Endothelial cell of umbilical vein (primary cell): ENCODE measurements around the gene POLR3B. TPM values are rescaled to one million over a fixed set of nuclear protein-coding genes. Genes with fewer than 3 reads are reported as not detected.

ENCODE experiments used
- BruUV-seq: library from RNA; stranded (reverse); fragments of 400-500 nt; replicated peaks from 2 replicates; lab custom pipeline; 2021; lab: Mats Ljungman, UMichigan
- CTCF ChIA-PET: fragments of 300-600, 350-600 bp; sonication (Branson Sonifier 250); formaldehyde crosslinking; loops from one replicate; lab custom pipeline; 2021; ENCODE audit warnings: antibody characterized with exemption, inconsistent platforms; lab: Charles Lee
- POLR2A ChIA-PET: fragments of 300-600, 350-600 bp; sonication (Branson Sonifier 250); formaldehyde crosslinking; loops from one replicate; lab custom pipeline; 2021; ENCODE audit warnings: antibody characterized with exemption, inconsistent platforms; lab: Charles Lee
- DNase-seq: peaks from one replicate; pipeline ENCODE4 v3.0.0-alpha.2; 2011; ENCODE audit warnings: low read depth, low spot score
- FAIRE-seq: peaks from 2 replicates; lab custom pipeline; 2011; peaks lifted over from hg19 to GRCh38; lab: Jason Lieb, UNC
- H2AFZ ChIP-seq: 2 replicates; pipeline ENCODE4 v1.6.0; 2012; ENCODE audit warnings: low read depth, low read length, control low read depth, inconsistent platforms
- H3K27ac ChIP-seq: 2 replicates; pipeline ENCODE4 v1.5.1; 2011; ENCODE audit warnings: low read depth, mild to moderate bottlenecking, control low read depth, low read length, moderate library complexity; ENCODE audit not compliant: insufficient read depth
- H3K27me3 ChIP-seq, 2 experiments: 2 replicates each; pipeline versions ENCODE4 v1.6.0 to v1.6.1; 2011; ENCODE audit warnings: low read length in 2 of 2, mixed read lengths in 1 of 2; ENCODE audit not compliant: control insufficient read depth in 2 of 2, insufficient read depth in 2 of 2
- H3K36me3 ChIP-seq, 2 experiments: 2 replicates in 1 of 2; 3 replicates in 1 of 2; pipeline ENCODE4 v1.5.1; 2011; ENCODE audit warnings: low read length in 2 of 2, mild to moderate bottlenecking in 1 of 2, moderate library complexity in 1 of 2; ENCODE audit not compliant: control insufficient read depth in 2 of 2, insufficient read depth in 2 of 2; ENCODE audit errors: extremely low read depth in 1 of 2
- H3K4me1 ChIP-seq: 3 replicates; pipeline ENCODE4 v1.5.1; 2011; ENCODE audit warnings: mild to moderate bottlenecking, low read length; ENCODE audit not compliant: control insufficient read depth, insufficient read depth; ENCODE audit errors: extremely low read depth
- H3K4me2 ChIP-seq: 2 replicates; pipeline ENCODE4 v1.6.1; 2011; ENCODE audit warnings: low read length, control low read depth, mixed read lengths; ENCODE audit not compliant: insufficient read depth
- H3K4me3 ChIP-seq, 3 experiments: fragments of 200-600 bp in 1 of 3; sonication (generic), shearing (Covaris generic) in 1 of 3; replicated peaks in 1 of 3; 2 replicates each; pipeline ENCODE4 v1.5.1; 2011 to 2016; ENCODE audit warnings: control low read depth in 3 of 3, low read length in 3 of 3, mild to moderate bottlenecking in 2 of 3, inconsistent platforms in 1 of 3, low read depth in 1 of 3, moderate library complexity in 1 of 3; ENCODE audit not compliant: insufficient read depth in 1 of 3
- H3K79me2 ChIP-seq: 2 replicates; pipeline ENCODE4 v1.6.0; 2012; ENCODE audit warnings: low read length, inconsistent platforms; ENCODE audit not compliant: control insufficient read depth, insufficient read depth
- H3K9ac ChIP-seq: replicated peaks from 2 replicates; pipeline ENCODE3; 2011; ENCODE audit warnings: low read length, control low read depth; ENCODE audit not compliant: insufficient read depth; ENCODE audit errors: extremely low read depth
- H3K9me1 ChIP-seq: replicated peaks from 3 replicates; pipeline ENCODE4 v1.6.0; 2011; ENCODE audit warnings: mild to moderate bottlenecking, low read length; ENCODE audit not compliant: control insufficient read depth, insufficient read depth; ENCODE audit errors: extremely low read depth
- H3K9me3 ChIP-seq: replicated peaks from 2 replicates; pipeline ENCODE4 v1.5.1; 2012; ENCODE audit warnings: low read length, inconsistent platforms; ENCODE audit not compliant: control insufficient read depth, insufficient read depth
- H4K20me1 ChIP-seq: replicated peaks from 2 replicates; pipeline ENCODE3; 2011; ENCODE audit warnings: mild to moderate bottlenecking, low read length; ENCODE audit not compliant: control insufficient read depth, insufficient read depth; ENCODE audit errors: extremely low read depth
- EZH2 ChIP-seq: IDR thresholded peaks from 2 replicates; pipeline ENCODE4 v1.6.1; 2012; ENCODE audit warnings: borderline replicate concordance, low read depth, mild to moderate bottlenecking, moderate library complexity, low read length, inconsistent platforms; ENCODE audit not compliant: severe bottlenecking
- FOS ChIP-seq: IDR thresholded peaks from 2 replicates; pipeline ENCODE4 v1.6.1; 2011; ENCODE audit warnings: mild to moderate bottlenecking, low read length, moderate library complexity, borderline replicate concordance; ENCODE audit not compliant: insufficient read depth
- GATA2 ChIP-seq: IDR thresholded peaks from 2 replicates; pipeline ENCODE4 v1.7.0; 2011; ENCODE audit warnings: low read depth, mild to moderate bottlenecking, moderate library complexity, mixed read lengths, low read length; ENCODE audit not compliant: insufficient read length, insufficient read depth
- JUN ChIP-seq: IDR thresholded peaks from 2 replicates; pipeline ENCODE4 v1.6.1; 2011; ENCODE audit warnings: borderline replicate concordance, low read depth; ENCODE audit not compliant: insufficient read length, insufficient read depth
- MYC ChIP-seq: IDR thresholded peaks from one replicate; pipeline ENCODE4 v1.6.1; 2011; ENCODE audit warnings: mild to moderate bottlenecking, low read depth, low read length
- POLR2A ChIP-seq: IDR thresholded peaks from 2 replicates; pipeline ENCODE4 v1.6.1; 2012; ENCODE audit warnings: low read depth, mild to moderate bottlenecking, control low read depth, low read length
- POLR2AphosphoS5 ChIP-seq: IDR thresholded peaks from 2 replicates; pipeline ENCODE4 v1.6.1; 2012; ENCODE audit warnings: low read depth, mild to moderate bottlenecking, control low read depth, low read length, moderate library complexity; ENCODE audit not compliant: insufficient read depth
- dilution Hi-C: fragments of 300-500 bp; cut with MboI; formaldehyde crosslinking; loops from one replicate; pipeline ENCODE4 v1.15.0; 2019; ENCODE audit warnings: low sequenced_read_pairs; ENCODE audit not compliant: extremely low pct_ligation_motif_present
- intact Hi-C: fragments of 100-400 bp; cut with micrococcal nuclease; formaldehyde crosslinking; loops from one replicate; pipeline ENCODE4 v1.10.0; 2022
- polyA plus RNA-seq, 4 experiments: library from polyadenylated mRNA; depleted of rRNA in 3 of 4; stranded (reverse) in 3 of 4; unstranded in 1 of 4; fragments of >200 nt; gene quantifications; 2 replicates each; pipeline versions ENCODE4 v1.2.1 to v1.2.3, GENCODE V29; 2011 to 2012; ENCODE audit warnings: missing spikeins in 1 of 4
- total RNA-seq: library from RNA; stranded (reverse); gene quantifications from 2 replicates; pipeline ENCODE4 v1.2.3, GENCODE V29; 2021
- TF ChIP-seq, protein P1 (sequence below), 2 donors: IDR thresholded peaks; 1 replicate in 1 of 2; 2 replicates in 1 of 2; pipeline ENCODE4 v1.5.1; 2011; ENCODE audit warnings: low read length in 2 of 2, mild to moderate bottlenecking in 2 of 2, moderate library complexity in 2 of 2, control low read depth in 1 of 2, inconsistent platforms in 1 of 2, low read depth in 1 of 2; ENCODE audit not compliant: insufficient read depth in 1 of 2; ENCODE audit errors: extremely low read depth in 1 of 2
- TF ChIP-seq, protein P2 (sequence below): IDR thresholded peaks from 2 replicates; pipeline ENCODE4 v1.6.1; 2011; ENCODE audit not compliant: insufficient read depth, insufficient read length

POLR3B gene
- total and polyA plus RNA-seq, 2 donors (not counting 3 experiments of a cell fraction or from before 2014, with no cell fraction given), result 6.0 to 12.3 TPM

DNA sequence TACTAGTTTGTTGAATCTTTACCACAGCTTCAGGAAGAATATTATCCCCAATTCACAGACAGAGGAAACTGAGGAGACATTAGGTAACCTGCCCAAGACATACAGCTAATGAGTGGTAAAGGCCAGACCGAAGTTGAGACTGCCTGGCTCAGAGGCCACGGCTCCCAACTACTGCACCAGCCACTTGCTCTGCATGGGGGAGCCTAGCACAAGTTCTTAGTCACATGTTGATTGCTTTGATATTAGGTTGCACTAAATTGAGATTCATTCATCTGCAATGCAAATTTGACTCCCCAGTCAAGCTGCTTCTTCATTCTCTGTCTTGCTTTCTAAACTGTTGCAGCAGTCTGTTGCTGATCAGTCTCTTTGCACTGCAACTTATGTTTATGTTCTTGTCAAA is 25.9 kb upstream of the POLR3B start:
- Histone ChIP-seq H3K79me2 (no peaks in the 10 kb centered on the region), H2AFZ (no peak overlapping the region), H3K9ac (no peak overlapping the region), H3K4me2 (no peak overlapping the region), H3K27me3 (peaks cover 9 to 14% of the 10 kb centered on the region in 2 experiments), H3K4me3 (no peak overlapping the region), H3K36me3 (peaks cover 0 to 4% of the 10 kb centered on the region in 2 experiments), H3K27ac (no peak overlapping the region), H4K20me1 (no peaks in the 10 kb centered on the region), H3K9me3 (no peaks in the 10 kb centered on the region), H3K9me1 (no peaks in the 10 kb centered on the region), H3K4me1 (no peaks in the 10 kb centered on the region)
- ChIA-PET POLR2A (interaction anchor here (0.6 kb wide), 1 partner anchor 13 kb away, joined by 4 read pairs; no protein-coding TSS in a partner anchor), CTCF (no interaction called here)
- dilution Hi-C loops (no loop called here), intact Hi-C loops (no loop called here)
- no TSS peak for BruUV-seq
- DNase-seq (no peak), FAIRE-seq (no peak)
- TF ChIP-seq POLR2A (no peak), JUN (no peak)

DNA sequence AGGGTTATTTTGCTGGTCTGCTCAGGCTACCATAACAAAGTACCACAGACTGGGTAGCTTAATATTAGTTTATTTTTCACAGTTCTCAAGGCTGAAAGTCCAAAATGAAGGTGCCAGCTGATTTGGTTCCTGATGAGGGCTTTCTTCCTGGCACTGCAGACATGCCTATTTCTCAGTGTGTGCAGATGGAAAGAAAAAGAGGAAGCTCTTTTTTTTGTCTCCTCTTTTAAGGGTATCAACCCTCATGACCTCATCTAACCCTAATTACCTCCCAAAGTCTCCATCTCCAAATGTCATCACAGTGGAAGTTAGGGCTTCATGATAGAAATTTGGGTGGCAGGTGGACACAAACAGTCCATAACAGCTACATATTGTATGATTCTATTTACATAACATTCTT is 25.0 kb upstream of the POLR3B start:
- Histone ChIP-seq H2AFZ (no peak overlapping the region), H3K9me1 (no peaks in the 10 kb centered on the region), H3K79me2 (no peaks in the 10 kb centered on the region), H3K4me2 (no peak overlapping the region), H3K36me3 (peaks cover 0 to 4% of the 10 kb centered on the region in 2 experiments), H3K27me3 (peaks cover 9 to 14% of the 10 kb centered on the region in 2 experiments), H3K4me3 (no peak overlapping the region), H3K27ac (no peak overlapping the region), H4K20me1 (no peaks in the 10 kb centered on the region), H3K9ac (no peak overlapping the region), H3K4me1 (no peaks in the 10 kb centered on the region), H3K9me3 (no peaks in the 10 kb centered on the region)
- no TSS peak for BruUV-seq
- TF ChIP-seq MYC (no peak), GATA2 (no peak), POLR2AphosphoS5 (no peak), EZH2 (no peak), FOS (no peak)
- TF ChIP-seq, protein P1, sequence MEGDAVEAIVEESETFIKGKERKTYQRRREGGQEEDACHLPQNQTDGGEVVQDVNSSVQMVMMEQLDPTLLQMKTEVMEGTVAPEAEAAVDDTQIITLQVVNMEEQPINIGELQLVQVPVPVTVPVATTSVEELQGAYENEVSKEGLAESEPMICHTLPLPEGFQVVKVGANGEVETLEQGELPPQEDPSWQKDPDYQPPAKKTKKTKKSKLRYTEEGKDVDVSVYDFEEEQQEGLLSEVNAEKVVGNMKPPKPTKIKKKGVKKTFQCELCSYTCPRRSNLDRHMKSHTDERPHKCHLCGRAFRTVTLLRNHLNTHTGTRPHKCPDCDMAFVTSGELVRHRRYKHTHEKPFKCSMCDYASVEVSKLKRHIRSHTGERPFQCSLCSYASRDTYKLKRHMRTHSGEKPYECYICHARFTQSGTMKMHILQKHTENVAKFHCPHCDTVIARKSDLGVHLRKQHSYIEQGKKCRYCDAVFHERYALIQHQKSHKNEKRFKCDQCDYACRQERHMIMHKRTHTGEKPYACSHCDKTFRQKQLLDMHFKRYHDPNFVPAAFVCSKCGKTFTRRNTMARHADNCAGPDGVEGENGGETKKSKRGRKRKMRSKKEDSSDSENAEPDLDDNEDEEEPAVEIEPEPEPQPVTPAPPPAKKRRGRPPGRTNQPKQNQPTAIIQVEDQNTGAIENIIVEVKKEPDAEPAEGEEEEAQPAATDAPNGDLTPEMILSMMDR (IDR thresholded peaks at IDR 0.05; ENCODE audit: extremely low read depth in 1 of 2, insufficient read depth in 1 of 2, low read depth in 1 of 2, low read length in 2 of 2), result no peak
- TF ChIP-seq, protein P2, sequence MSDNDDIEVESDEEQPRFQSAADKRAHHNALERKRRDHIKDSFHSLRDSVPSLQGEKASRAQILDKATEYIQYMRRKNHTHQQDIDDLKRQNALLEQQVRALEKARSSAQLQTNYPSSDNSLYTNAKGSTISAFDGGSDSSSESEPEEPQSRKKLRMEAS, result no peak
- ChIA-PET POLR2A (no interaction called here), CTCF (no interaction called here)
- dilution Hi-C loops (no loop called here), intact Hi-C loops (no loop called here)
- FAIRE-seq (no peak), DNase-seq (no peak)
